GM19468 (cell line): Measurements from ENCODE around the gene TMEM108.

ENCODE experiments used
- ATAC-seq: cut with Tn5 transposase; IDR thresholded peaks from one replicate; pipeline ENCODE4 v1.9.1; 2021; ENCODE audit warnings: mild to moderate bottlenecking, moderate library complexity, moderate number of reproducible peaks; ENCODE audit not compliant: unreplicated experiment; ENCODE audit errors: extremely low read depth

Gene TMEM108

GRCh38 chr3:133050891-133051290 lies 12.7 kb downstream of the TMEM108 start:
- ATAC-seq, result no peak

GRCh38 chr3:133053532-133053931 lies 15.3 kb downstream of the TMEM108 start:
- ATAC-seq, result no peak

- no peak for ATAC-seq
Observed at GRCh38 chr3:133054586-133054985, 16.4 kb downstream of the TMEM108 start.

GRCh38 chr3:133055339-133055738 lies 17.1 kb downstream of the TMEM108 start:
- no peak for ATAC-seq

GRCh38 chr3:133058243-133058642 lies 20.1 kb downstream of the TMEM108 start:
- ATAC-seq, result no peak

GRCh38 chr3:133058831-133059230 lies 20.6 kb downstream of the TMEM108 start:
- no peak for ATAC-seq

- no peak for ATAC-seq
Observed at GRCh38 chr3:133065193-133065961, 27.2 kb downstream of the TMEM108 start.

GRCh38 chr3:133066026-133066425 lies 27.8 kb downstream of the TMEM108 start:
- no peak for ATAC-seq

GRCh38 chr3:133069556-133070286 lies 31.5 kb downstream of the TMEM108 start:
- ATAC-seq, result no peak

- no peak for ATAC-seq
Observed at GRCh38 chr3:133074977-133075376, 36.8 kb downstream of the TMEM108 start.

GRCh38 chr3:133077688-133078087 lies 39.5 kb downstream of the TMEM108 start:
- no peak for ATAC-seq

GRCh38 chr3:133079621-133080020 lies 41.4 kb downstream of the TMEM108 start:
- ATAC-seq, result no peak

- ATAC-seq, result no peak
Observed at GRCh38 chr3:133081016-133081415, 42.8 kb downstream of the TMEM108 start.

GRCh38 chr3:133083395-133083794 lies 45.2 kb downstream of the TMEM108 start:
- ATAC-seq, result no peak

GRCh38 chr3:133089906-133090485 lies 51.8 kb downstream of the TMEM108 start:
- no peak for ATAC-seq

GRCh38 chr3:133092681-133093080 lies 54.5 kb downstream of the TMEM108 start:
- ATAC-seq, result no peak

- ATAC-seq, result no peak
Observed at GRCh38 chr3:133093366-133093765, 55.2 kb downstream of the TMEM108 start.

GRCh38 chr3:133096900-133097613 lies 58.9 kb downstream of the TMEM108 start:
- ATAC-seq, result no peak

GRCh38 chr3:133103706-133104105 lies 65.5 kb downstream of the TMEM108 start:
- ATAC-seq, result no peak

- no peak for ATAC-seq
Observed at GRCh38 chr3:133106169-133106568, 68.0 kb downstream of the TMEM108 start.

GRCh38 chr3:133112666-133113065 lies 74.5 kb downstream of the TMEM108 start:
- ATAC-seq, result no peak
